Stimulated activated CD8-positive, alpha-beta memory T cell treated with anti-CD3 and anti-CD28 coated beads, Interleukin-2, amount 100 ng/mL, for 1 hour (primary cell): ENCODE results near the gene USP24.
A peak's percentile ranks its signal among the peaks of the same experiment; 100 is the strongest.

Source experiments
- DNase-seq, 2 donors: peaks; one replicate each; pipeline ENCODE4 v3.0.0-alpha.2; 2020; ENCODE audit warnings: low read depth in 2 of 2

Gene USP24

DNA sequence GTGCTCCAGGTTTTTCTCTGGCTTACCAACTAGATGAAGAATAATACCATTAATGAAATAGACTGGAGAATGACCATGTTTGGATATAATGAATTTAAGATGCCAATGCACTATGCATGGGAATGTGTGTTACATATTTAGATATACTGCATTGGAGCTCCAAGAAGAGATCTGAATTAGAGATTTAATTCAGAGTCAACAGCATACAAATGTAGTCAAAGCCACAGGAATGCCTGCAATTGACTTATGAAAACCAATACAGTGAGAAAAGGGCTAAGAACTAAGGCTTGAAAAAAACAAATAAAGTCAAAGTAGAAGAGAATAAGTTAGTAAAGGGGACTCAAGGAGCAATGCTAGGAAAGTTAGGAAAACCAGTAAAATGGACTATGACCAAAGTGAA lies 59.1 kb downstream of the USP24 start:
- DNase-seq = no peak

DNA sequence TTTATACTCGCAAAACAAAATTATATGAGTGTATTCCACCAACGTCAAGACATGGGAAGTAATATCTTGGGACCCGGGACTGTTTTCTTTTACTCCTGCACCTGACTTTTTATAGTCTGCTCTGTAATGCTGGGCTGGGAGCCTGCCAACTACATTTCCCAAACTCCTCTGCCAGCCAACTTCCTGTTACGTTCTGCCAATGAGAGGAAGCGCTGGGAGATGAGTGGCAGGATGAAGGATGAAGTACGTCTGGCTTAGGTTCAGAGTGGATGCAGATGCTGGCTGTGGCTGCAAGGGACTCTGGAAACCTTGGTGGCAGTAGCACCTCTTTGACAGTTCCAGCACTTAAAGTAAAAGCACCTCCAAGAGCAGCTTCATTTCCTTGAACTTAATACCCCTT lies 59.6 kb downstream of the USP24 start:
- no peak for DNase-seq

DNA sequence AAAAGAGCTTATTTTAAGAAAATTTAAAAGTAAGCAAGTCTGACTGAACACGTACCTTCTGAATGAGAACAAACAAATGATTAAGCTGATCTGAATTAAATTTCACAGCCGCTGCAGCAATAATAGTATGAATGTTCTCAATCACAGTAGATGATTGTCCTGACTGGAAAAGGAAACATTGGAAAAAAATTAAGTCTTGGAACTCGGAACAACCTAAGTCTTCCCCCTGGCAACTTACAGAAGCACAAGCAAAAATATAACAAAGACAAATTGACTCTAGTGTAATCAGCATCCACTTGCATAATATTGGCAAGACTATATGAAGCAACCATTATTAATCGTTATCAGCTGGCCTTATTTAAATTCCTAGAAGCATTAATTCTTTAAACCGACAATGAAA lies 60.5 kb downstream of the USP24 start:
- DNase-seq = no peak

GRCh38 chr1:55153031-55153430 lies 62.1 kb downstream of the USP24 start:
- no peak for DNase-seq

- DNase-seq = no peak
Observed at GRCh38 chr1:55150880-55151588, 64.1 kb downstream of the USP24 start.

DNA sequence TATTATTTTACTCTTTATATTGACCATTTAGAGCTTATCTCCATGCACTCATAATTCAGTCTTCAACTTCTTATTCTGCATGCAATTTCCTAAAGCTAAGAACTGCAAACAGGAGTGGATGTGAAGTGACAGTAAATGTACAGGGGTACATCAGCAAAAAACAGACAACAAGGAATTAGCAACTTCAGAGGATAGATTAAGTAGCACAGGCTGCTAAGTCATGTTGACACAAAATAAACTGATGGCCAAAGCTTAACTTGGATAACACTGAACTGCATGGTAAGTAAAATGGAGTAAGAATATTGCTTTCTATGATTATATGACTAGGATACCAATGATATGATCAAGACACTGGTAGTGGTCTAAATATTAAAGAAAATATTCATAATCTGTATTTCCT lies 66.5 kb downstream of the USP24 start:
- DNase-seq = no peak

DNA sequence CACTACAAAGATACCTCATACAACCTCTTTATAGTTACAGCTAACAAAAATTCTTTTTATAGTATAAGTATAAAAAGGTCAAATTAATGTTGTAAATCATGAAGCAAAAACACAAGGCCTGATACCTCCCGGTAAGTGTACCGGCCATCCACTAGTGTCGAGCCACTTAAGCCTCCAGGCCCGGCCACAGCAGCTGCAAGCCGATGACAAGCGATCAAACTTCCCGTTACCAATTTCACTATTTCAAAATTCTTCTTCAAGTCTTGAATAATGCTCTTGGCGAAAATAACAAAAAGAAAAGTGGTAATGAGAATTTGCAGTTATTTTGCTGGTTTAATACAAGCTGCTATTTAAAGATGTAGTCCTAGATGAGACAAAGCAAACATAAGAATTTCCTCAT lies 67.6 kb downstream of the USP24 start:
- DNase-seq = no peak

- DNase-seq = no peak
Observed at GRCh38 chr1:55146781-55147180, 68.4 kb downstream of the USP24 start.

DNA sequence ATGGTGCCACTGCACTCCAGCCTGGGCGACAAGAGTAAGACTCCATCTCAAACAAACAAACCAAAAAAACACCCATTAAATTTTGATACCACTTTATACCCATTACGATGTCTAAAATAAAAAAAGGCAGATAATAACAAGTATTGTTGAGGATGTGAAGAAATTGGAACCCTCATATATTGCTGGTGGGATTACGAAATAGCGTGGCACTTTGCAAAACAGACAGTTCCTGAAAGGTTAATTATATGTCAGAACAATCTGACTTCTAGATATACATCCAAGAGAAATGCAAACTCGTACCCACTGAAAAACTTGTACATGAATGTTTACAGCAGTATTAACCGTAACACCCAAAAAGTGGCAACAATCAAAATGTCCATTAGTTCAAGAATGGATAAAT lies 70.3 kb downstream of the USP24 start:
- no peak for DNase-seq

DNA sequence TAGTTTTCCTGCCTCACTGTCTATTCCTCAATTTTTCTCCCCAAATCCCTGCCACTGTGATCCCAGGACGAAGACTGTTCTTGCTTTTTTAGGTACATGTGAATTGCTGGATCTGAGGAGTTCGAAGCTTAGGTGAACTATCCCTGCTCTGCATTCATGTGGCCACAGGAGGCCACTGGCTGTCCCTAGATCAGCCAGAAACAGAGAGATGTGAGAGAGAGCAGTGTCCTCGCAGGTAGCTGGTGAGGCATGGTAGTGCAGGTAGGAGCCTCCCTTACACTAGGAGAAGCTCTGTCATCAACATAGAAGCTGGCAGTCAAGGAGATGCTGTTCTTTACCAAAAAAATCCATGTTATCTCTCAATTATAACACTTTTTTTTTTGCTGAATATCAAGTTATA lies 71.5 kb downstream of the USP24 start:
- no peak for DNase-seq

DNA sequence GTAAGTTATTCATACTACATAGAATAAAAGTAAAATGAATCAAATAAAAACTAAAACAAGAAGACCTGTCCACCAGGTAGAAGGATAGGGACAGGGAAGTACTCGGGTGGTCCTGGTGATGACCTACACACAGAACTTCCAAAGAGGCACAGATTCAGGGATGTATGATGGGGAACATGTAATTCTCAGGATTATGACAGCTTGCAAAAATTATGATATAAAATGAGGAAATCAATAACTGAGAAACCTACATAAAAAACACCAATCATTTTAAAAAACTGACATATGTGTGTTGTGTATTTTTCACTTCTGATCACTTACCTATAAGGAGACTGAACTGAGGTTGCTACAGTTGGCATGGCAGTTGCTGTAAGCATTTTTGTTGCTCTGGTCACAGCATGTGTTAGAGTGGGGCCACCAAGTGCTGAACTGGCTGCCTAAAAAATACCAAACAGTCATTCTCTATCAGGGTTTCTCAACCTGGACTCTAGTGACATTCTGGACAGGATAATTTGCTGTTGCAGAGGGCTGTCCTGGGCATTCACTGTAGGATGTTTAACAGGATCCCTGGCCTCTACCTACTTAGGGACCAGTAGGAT lies 73.8 kb downstream of the USP24 start:
- DNase-seq = no peak

DNA sequence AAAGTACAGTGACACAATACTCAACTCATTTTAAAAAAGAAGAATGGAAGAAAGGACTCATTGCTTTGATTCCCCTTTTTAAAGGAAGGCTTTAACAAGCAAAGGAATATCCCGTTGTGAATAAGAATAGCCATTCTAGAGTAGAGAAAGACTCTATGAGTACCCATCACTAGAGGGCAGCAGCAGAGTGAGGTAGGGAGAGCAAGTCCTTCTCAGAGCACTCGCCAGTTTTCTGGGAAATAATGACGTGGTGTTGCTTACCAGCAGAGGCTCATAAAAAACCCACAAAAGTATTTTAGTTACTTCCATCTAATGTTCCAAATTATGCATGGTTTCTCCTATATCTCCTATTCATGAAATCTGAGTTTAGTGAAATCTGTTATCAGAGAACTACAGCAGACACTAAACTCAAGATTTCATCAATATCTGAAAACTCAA lies 74.6 kb downstream of the USP24 start:
- peak; percentile 25 to 54 for DNase-seq

DNA sequence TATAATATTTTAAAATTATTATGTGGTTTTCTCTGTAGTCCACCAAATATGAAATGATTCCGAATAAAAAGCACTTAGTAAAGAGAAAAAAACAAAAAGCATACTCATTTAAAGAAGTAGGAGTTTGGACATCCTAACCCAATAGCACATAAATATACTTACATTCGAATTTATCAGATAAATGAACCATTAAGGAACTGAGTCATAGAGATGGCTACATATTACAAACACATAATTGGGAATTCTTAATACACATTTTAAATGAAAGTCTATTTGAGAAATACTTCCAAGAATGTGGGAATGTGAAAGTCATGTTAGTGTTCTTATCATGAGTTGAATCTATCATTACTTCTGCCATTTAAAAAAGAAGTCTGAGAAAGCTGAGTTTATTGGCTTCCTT lies 75.0 kb downstream of the USP24 start:
- DNase-seq = no peak

DNA sequence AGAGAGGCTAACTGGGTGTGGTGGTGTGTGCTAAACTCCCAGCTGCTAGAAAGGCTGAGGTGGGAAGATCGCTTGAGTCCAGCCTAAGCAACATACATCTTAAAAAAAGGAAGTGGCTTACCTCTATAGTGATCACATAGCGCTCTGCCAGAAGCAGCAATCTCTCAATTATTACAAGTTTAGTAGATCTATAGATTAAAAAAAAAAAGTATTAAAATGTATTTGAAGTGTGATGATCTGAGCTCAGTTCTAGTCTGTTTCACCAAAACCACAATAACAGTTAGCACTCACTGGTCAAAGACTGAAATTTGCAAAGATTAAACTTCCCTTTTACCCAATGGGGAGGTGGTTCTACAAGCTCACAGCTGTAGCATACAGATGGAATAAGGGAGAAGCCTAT lies 76.3 kb downstream of the USP24 start:
- no peak for DNase-seq

- DNase-seq = no peak
Observed at GRCh38 chr1:55134152-55134808, 80.9 kb downstream of the USP24 start.

DNA sequence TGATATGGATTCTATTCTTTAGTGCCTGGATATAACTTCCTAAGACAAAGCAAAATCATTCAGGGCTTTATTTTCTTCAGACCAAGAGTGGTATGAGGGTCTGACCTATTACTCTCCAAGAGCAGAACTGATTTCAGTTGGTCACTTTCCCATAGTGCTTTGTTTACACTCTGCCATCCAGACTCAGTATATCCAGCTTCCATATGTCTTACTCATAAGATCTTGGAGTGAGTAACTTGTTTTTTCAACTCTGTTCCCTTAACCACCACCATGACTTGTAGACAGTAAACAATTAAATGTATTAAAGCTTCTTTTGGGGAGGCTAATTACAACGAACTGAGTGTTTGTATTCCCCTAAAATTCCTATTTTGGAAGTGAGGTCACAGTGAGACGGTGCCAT lies 83.4 kb downstream of the USP24 start:
- no peak for DNase-seq

- no peak for DNase-seq
Observed at GRCh38 chr1:55131218-55131617, 83.9 kb downstream of the USP24 start.

DNA sequence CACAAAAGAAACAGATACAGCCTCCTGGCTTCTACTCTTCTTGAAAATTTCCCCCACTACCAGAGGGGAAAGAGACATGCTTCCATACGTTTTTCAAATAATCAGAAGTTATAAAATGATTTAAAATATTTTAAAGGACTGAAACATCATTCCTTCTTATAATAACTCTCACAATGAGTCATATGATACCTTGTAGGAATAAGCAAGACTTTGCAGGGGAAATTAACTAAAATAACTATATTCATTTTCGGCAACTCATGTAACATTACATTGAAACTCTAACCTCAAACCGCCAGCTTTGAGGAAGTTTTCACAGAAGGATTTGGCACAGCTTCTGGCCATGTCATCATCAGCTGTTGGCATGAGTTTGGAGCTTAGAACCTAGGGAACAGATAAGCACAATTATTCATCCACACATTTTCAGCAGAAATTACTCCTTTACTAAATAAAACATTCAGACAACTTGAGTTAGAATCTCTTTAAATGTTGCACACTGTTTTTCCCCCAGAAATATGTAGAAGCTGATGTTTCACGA lies 85.9 kb downstream of the USP24 start:
- no peak for DNase-seq

DNA sequence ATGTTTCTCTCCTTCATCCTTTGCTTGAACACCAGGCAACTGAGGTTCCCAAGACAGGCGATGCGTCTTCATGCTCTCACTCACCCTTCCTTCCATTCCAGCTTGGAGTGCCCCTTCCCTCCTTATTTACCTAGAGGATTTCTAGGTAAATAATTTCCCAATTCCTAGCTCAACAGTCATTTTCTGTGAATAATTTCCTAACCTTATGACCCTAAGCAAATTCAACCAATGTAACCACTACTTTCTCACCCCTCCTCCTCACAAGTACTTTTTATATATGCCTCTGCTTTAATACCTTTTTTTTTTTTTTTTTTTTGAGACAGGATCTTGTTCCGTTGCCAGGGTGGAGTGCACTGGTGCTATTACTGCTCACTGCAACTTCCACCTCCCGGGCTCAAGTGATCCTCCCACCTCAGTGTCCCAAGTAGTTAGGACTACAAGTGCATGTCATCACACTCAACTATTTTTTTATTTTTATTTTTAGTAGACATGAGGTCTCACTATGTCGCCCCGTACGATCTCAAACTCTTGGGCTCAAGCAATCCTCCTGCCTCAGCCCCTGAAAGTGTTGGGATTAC lies 86.7 kb downstream of the USP24 start:
- no peak for DNase-seq

GRCh38 chr1:55127827-55128343 lies 87.3 kb downstream of the USP24 start:
- DNase-seq = no peak

GRCh38 chr1:55124470-55124869 lies 90.7 kb downstream of the USP24 start:
- DNase-seq = no peak

DNA sequence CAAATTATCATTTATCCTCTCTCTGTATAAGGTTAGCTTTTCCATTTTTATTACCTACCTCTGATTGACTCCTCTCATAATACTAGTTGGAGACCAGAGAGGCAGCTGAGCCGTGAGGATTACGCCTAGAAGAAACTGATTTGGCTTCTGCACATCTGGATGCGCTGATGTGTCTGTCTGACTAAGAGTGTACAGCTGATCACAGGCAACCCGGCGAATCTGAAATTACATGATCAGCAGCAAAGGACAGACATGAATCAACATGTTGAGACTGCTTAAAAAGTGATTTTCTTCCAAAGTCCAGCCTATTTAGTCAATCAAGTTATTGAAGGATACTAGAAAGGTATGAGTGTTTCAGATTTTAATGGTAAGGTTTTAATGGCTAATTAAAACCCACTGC lies 94.6 kb downstream of the USP24 start:
- DNase-seq = no peak
